Measurements from ENCODE around the gene ADAP1. TPM values are rescaled to one million over a fixed set of nuclear protein-coding genes. Genes with fewer than 3 reads are reported as not detected.

ADAP1 gene
- total and polyA plus RNA-seq, 2 of the 13 experiments (the other 11 are each of a cell fraction or from before 2014, with no cell fraction given) = 10.5 to 24.6 TPM

DNA sequence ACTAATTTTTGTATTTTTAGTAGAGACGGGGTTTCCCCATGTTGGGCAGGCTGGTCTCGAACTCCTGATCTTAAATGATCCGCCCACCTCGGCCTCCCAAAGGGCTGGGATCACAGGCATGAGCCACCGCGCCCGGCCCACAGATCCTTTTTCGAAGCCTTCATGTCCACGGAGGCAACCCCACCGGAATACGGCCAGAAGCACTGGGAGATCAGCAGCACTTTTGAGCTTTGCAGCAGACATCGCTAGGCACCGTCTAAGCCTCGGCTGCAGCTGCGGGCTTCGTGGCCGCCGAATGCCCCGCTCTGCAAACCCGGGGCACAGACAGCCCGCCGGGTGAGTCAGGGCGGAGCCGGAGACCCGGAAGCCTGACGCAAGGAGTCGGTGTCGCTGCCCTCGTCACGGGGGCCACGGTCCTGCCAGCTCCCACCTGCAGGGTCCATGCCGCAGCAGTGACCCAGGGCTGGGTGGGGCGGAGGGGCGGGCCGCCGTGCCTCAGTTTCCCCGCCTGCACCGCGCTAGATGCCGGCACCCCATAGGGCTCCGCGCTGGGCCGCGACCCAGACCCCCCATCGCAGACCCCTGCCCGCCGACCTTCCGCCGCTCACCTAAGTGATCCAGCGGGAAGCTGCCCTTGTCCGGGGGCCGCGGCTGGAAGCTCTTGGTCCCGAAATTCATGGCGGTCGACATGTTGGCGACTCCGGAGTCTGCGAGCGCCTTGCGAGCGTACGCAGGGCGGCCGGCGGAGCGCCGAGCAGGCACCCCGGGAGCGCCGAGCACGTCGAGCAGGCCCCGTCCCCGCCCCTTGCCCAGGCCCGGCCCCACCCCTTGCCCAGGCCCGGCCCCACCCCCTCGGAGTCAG is 20.6 kb upstream of the ADAP1 start, which contains the start of gene COX19 (continued):
- TF ChIP-seq, protein P1, sequence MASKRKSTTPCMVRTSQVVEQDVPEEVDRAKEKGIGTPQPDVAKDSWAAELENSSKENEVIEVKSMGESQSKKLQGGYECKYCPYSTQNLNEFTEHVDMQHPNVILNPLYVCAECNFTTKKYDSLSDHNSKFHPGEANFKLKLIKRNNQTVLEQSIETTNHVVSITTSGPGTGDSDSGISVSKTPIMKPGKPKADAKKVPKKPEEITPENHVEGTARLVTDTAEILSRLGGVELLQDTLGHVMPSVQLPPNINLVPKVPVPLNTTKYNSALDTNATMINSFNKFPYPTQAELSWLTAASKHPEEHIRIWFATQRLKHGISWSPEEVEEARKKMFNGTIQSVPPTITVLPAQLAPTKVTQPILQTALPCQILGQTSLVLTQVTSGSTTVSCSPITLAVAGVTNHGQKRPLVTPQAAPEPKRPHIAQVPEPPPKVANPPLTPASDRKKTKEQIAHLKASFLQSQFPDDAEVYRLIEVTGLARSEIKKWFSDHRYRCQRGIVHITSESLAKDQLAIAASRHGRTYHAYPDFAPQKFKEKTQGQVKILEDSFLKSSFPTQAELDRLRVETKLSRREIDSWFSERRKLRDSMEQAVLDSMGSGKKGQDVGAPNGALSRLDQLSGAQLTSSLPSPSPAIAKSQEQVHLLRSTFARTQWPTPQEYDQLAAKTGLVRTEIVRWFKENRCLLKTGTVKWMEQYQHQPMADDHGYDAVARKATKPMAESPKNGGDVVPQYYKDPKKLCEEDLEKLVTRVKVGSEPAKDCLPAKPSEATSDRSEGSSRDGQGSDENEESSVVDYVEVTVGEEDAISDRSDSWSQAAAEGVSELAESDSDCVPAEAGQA (IDR thresholded peaks at IDR 0.05; ENCODE audit: low read depth) = peak; percentile 83
- TF ChIP-seq, protein P1 (CRISPR knock-in tag; IDR thresholded peaks at IDR 0.05; ENCODE audit: borderline replicate concordance) = 0 out of 2 replicates have a peak, but pooled peaks have one; percentile 23
- TF ChIP-seq GATAD1 (CRISPR knock-in tag; IDR thresholded peaks at IDR 0.05) (peak; percentile 90), KDM5B (CRISPR knock-in tag; IDR thresholded peaks at IDR 0.05; ENCODE audit: borderline replicate concordance) (peak; percentile 81), POLR2AphosphoS5 (IDR thresholded peaks at IDR 0.05; ENCODE audit: low read depth, low read length) (peak; percentile 72), PAX8 (CRISPR knock-in tag; IDR thresholded peaks at IDR 0.05; ENCODE audit: borderline replicate concordance) (peak; percentile 77; the same call in 1 of the 2 replicates), ZNF124 (CRISPR knock-in tag; IDR thresholded peaks at IDR 0.05) (peak; percentile 83; the same call in 1 of the 2 replicates), YEATS2 (CRISPR knock-in tag; IDR thresholded peaks at IDR 0.05; ENCODE audit: borderline replicate concordance) (peak; percentile 73; the same call in 1 of the 2 replicates), GATAD2A (CRISPR knock-in tag; IDR thresholded peaks at IDR 0.05) (peak; percentile 31), RBM39 (IDR thresholded peaks at IDR 0.05; ENCODE audit: low read depth, low read length, poor library complexity, severe bottlenecking) (peak; percentile 94), ZNF10 (CRISPR knock-in tag; IDR thresholded peaks at IDR 0.05; ENCODE audit: borderline replicate concordance, low read depth) (no peak), KDM4B (CRISPR knock-in tag; IDR thresholded peaks at IDR 0.05) (peak; percentile 41; the same call in 1 of the 2 replicates), MYC (CRISPR knock-in tag; IDR thresholded peaks at IDR 0.05; ENCODE audit: borderline replicate concordance) (peak; percentile 73), FOSL2 (CRISPR knock-in tag; IDR thresholded peaks at IDR 0.05) (peak; percentile 68), ZNF256 (CRISPR knock-in tag; conservative IDR thresholded peaks at IDR 0.05) (0 out of 2 replicates have a peak, but pooled peaks have one; percentile 49), KLF11 (CRISPR knock-in tag; IDR thresholded peaks at IDR 0.05) (peak; percentile 32; the same call in 1 of the 2 replicates)
- TF ChIP-seq, protein P2, sequence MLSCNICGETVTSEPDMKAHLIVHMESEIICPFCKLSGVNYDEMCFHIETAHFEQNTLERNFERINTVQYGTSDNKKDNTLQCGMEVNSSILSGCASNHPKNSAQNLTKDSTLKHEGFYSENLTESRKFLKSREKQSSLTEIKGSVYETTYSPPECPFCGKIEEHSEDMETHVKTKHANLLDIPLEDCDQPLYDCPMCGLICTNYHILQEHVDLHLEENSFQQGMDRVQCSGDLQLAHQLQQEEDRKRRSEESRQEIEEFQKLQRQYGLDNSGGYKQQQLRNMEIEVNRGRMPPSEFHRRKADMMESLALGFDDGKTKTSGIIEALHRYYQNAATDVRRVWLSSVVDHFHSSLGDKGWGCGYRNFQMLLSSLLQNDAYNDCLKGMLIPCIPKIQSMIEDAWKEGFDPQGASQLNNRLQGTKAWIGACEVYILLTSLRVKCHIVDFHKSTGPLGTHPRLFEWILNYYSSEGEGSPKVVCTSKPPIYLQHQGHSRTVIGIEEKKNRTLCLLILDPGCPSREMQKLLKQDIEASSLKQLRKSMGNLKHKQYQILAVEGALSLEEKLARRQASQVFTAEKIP (CRISPR knock-in tag; IDR thresholded peaks at IDR 0.05; ENCODE audit: borderline replicate concordance) = 0 out of 2 replicates have a peak, but pooled peaks have one; percentile 38
- TF ChIP-seq, protein P3, sequence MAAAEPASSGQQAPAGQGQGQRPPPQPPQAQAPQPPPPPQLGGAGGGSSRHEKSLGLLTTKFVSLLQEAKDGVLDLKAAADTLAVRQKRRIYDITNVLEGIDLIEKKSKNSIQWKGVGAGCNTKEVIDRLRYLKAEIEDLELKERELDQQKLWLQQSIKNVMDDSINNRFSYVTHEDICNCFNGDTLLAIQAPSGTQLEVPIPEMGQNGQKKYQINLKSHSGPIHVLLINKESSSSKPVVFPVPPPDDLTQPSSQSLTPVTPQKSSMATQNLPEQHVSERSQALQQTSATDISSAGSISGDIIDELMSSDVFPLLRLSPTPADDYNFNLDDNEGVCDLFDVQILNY (CRISPR knock-in tag; conservative IDR thresholded peaks at IDR 0.05) = peak; percentile 48; the same call in 1 of the 2 replicates
